PC-3 (cell line): Measurements from ENCODE around the gene PTPRN2. TPM values are rescaled to one million over a fixed set of nuclear protein-coding genes. Genes with fewer than 3 reads are reported as not detected.

Experiments
- ATAC-seq: fragments of 200-7000 bp; cut with Tn5 transposase; 2 replicates; pipeline ENCODE4 v1.9.1; 2020; ENCODE audit warnings: mild to moderate bottlenecking, moderate library complexity
- BruUV-seq: library from RNA; stranded (reverse); fragments of 400-500 nt; replicated peaks from 2 replicates; lab custom pipeline; 2021; lab: Mats Ljungman, UMichigan
- CTCF ChIA-PET: fragments of 300-600 bp; sonication (Branson Sonifier 250); formaldehyde crosslinking; loops from one replicate; lab custom pipeline; 2022; ENCODE audit warnings: antibody characterized with exemption; lab: Charles Lee
- POLR2A ChIA-PET: fragments of 300-600 bp; sonication (Branson Sonifier 250); formaldehyde crosslinking; loops from one replicate; lab custom pipeline; 2022; ENCODE audit warnings: antibody characterized with exemption; ENCODE audit not compliant: unreplicated experiment; lab: Charles Lee
- DNase-seq: peaks from one replicate; pipeline ENCODE4 v3.0.0-alpha.2; 2015
- H2AFZ ChIP-seq: fragments of 300-600 bp; sonication (generic); 2 replicates; pipeline ENCODE4 v1.6.0; 2016; ENCODE audit warnings: antibody characterized with exemption, low read length
- H3F3A ChIP-seq: fragments of 300-600 bp; sonication (generic); one replicate; pipeline ENCODE4 v1.6.0; 2017; ENCODE audit warnings: antibody characterized with exemption, low read length, control low read depth, mild to moderate bottlenecking; ENCODE audit not compliant: unreplicated experiment
- H3K27ac ChIP-seq: fragments of 300-600 bp; sonication (generic); 2 replicates; pipeline ENCODE4 v1.5.1; 2016; ENCODE audit warnings: mild to moderate bottlenecking, low read length
- H3K27me3 ChIP-seq: fragments of 300-600 bp; sonication (generic); 2 replicates; pipeline ENCODE4 v1.6.1; 2016; ENCODE audit warnings: low read length, mixed read lengths
- H3K36me3 ChIP-seq: fragments of 300-600 bp; sonication (generic); 2 replicates; pipeline ENCODE4 v1.6.1; 2016; ENCODE audit warnings: low read depth, mixed run types, low read length, mixed read lengths
- H3K4me1 ChIP-seq: fragments of 300-600 bp; sonication (generic); 2 replicates; pipeline ENCODE4 v1.5.1; 2016; ENCODE audit warnings: low read length; ENCODE audit not compliant: insufficient read depth
- H3K4me2 ChIP-seq: fragments of 300-600 bp; sonication (generic); 2 replicates; pipeline ENCODE4 v1.6.0; 2016; ENCODE audit warnings: low read length
- H3K4me3 ChIP-seq: fragments of 300-600 bp; sonication (generic); 2 replicates; pipeline ENCODE4 v1.5.1; 2016; ENCODE audit warnings: mild to moderate bottlenecking, low read length, mixed read lengths
- H3K79me2 ChIP-seq: fragments of 300-600 bp; sonication (generic); 2 replicates; pipeline ENCODE4 v1.6.1; 2017; ENCODE audit warnings: low read length, mixed read lengths
- H3K9ac ChIP-seq: fragments of 300-600 bp; sonication (generic); 2 replicates; pipeline ENCODE4 v1.6.0; 2016; ENCODE audit warnings: mild to moderate bottlenecking, low read length
- H3K9me2 ChIP-seq: fragments of 300-600 bp; sonication (generic); replicated peaks from 2 replicates; pipeline ENCODE4 v1.6.1; 2016; ENCODE audit warnings: mixed run types, low read length, mixed read lengths
- H3K9me3 ChIP-seq: fragments of 300-600 bp; sonication (generic); 2 replicates; pipeline ENCODE4 v1.6.1; 2016; ENCODE audit warnings: low read length, mixed read lengths
- H4K20me1 ChIP-seq: fragments of 300-600 bp; sonication (generic); 2 replicates; pipeline ENCODE4 v1.6.1; 2016; ENCODE audit warnings: low read length, mixed read lengths
- CTCF ChIP-seq: fragments of 300-600 bp; sonication (generic); conservative IDR thresholded peaks from 2 replicates; pipeline ENCODE4 v1.5.1; 2017; ENCODE audit warnings: antibody characterized with exemption, low read depth, mild to moderate bottlenecking, low read length
- EZH2 ChIP-seq: fragments of 300-600 bp; sonication (generic); IDR thresholded peaks from one replicate; pipeline ENCODE4 v1.6.1; 2017; ENCODE audit warnings: antibody characterized with exemption, mild to moderate bottlenecking, low read length; ENCODE audit not compliant: unreplicated experiment
- EZH2phosphoT487 ChIP-seq: fragments of 300-600 bp; sonication (generic); IDR thresholded peaks from 2 replicates; pipeline ENCODE4 v1.6.1; 2018; ENCODE audit warnings: mild to moderate bottlenecking, antibody characterized with exemption, low read length, borderline replicate concordance
- intact Hi-C: fragments of 100-400 bp; cut with micrococcal nuclease; formaldehyde crosslinking; loops from 2 replicates; pipeline ENCODE4 v1.9.0; 2023
- total RNA-seq: library from RNA; depleted of rRNA; stranded (reverse); fragments of >200 nt; gene quantifications from 2 replicates; pipeline ENCODE4 v1.2.3, GENCODE V29; 2014

The PTPRN2 gene
- total RNA-seq, 1 experiment from 2014 or later = 3.2 TPM

GRCh38 chr7:157580324-157580723, 1007.3 kb downstream of the PTPRN2 start:
- no peak for TF ChIP-seq EZH2phosphoT487
- no peak for TF ChIP-seq EZH2
- no peak for TF ChIP-seq CTCF
- H3K36me3 ChIP-seq = no peaks in the 10 kb centered on the region
- ATAC-seq (no peak), DNase-seq (no peak)
- H3K4me3 ChIP-seq = no peak overlapping the region
- no peaks in the 10 kb centered on the region for H3K9me2 ChIP-seq
- intact Hi-C loops = no loop called here
- no peaks in the 10 kb centered on the region for H3K9me3 ChIP-seq
- H2AFZ ChIP-seq = no peak overlapping the region
- no peaks in the 10 kb centered on the region for H3K27me3 ChIP-seq
- no peaks in the 10 kb centered on the region for H4K20me1 ChIP-seq
- CTCF ChIA-PET = no interaction called here
- no peaks in the 10 kb centered on the region for H3F3A ChIP-seq
- BruUV-seq = no TSS peak
- no peak overlapping the region for H3K9ac ChIP-seq
- no peaks in the 10 kb centered on the region for H3K4me1 ChIP-seq
- POLR2A ChIA-PET = no interaction called here
- no peak overlapping the region for H3K27ac ChIP-seq
- no peak overlapping the region for H3K4me2 ChIP-seq
- no peaks in the 10 kb centered on the region for H3K79me2 ChIP-seq

- H3K79me2 ChIP-seq = no peaks in the 10 kb centered on the region
- H2AFZ ChIP-seq = no peak overlapping the region
- no TSS peak for BruUV-seq
- no peak overlapping the region for H3K4me2 ChIP-seq
- no peaks in the 10 kb centered on the region for H3K4me1 ChIP-seq
- no peak overlapping the region for H3K4me3 ChIP-seq
- ChIA-PET CTCF (no interaction called here), POLR2A (no interaction called here)
- TF ChIP-seq EZH2phosphoT487 (no peak), EZH2 (no peak), CTCF (no peak)
- H3K9me3 ChIP-seq = no peaks in the 10 kb centered on the region
- no peaks in the 10 kb centered on the region for H3K36me3 ChIP-seq
- DNase-seq = no peak
- no peaks in the 10 kb centered on the region for H3K27me3 ChIP-seq
- H3F3A ChIP-seq = no peaks in the 10 kb centered on the region
- no peak overlapping the region for H3K9ac ChIP-seq
- H4K20me1 ChIP-seq = no peaks in the 10 kb centered on the region
- intact Hi-C loops = no loop called here
- no peak overlapping the region for H3K27ac ChIP-seq
- H3K9me2 ChIP-seq = no peaks in the 10 kb centered on the region
- no peak for ATAC-seq
Measured at GRCh38 chr7:157579425-157579824, 1008.2 kb downstream of the PTPRN2 start.

- H3F3A ChIP-seq = no peaks in the 10 kb centered on the region
- POLR2A ChIA-PET = no interaction called here
Measured at GRCh38 chr7:157577796-157578339, 1009.8 kb downstream of the PTPRN2 start.

More at GRCh38 chr7:157577796-157578339, 1009.8 kb downstream of the PTPRN2 start:
- DNase-seq = no peak
- no peak overlapping the region for H3K4me3 ChIP-seq
- intact Hi-C loops = no loop called here
- H4K20me1 ChIP-seq = no peaks in the 10 kb centered on the region
- no peaks in the 10 kb centered on the region for H3K9me3 ChIP-seq
- ATAC-seq = no peak
- H3K9ac ChIP-seq = no peak overlapping the region
- TF ChIP-seq CTCF (no peak), EZH2phosphoT487 (no peak), EZH2 (no peak)
- BruUV-seq = no TSS peak
- no peaks in the 10 kb centered on the region for H3K4me1 ChIP-seq
- no peaks in the 10 kb centered on the region for H3K9me2 ChIP-seq
- H3K27ac ChIP-seq = no peak overlapping the region
- no peaks in the 10 kb centered on the region for H3K36me3 ChIP-seq
- H3K4me2 ChIP-seq = no peak overlapping the region
- no peaks in the 10 kb centered on the region for H3K27me3 ChIP-seq
- no peaks in the 10 kb centered on the region for H3K79me2 ChIP-seq
- CTCF ChIA-PET = no interaction called here
- H2AFZ ChIP-seq = no peak overlapping the region
